Islet precursor cell (in vitro differentiated cells): Measurements from ENCODE around the gene NIPSNAP2.

Experiments
- DNase-seq: peaks from one replicate; pipeline ENCODE4 v3.0.0-alpha.2; 2018

Gene NIPSNAP2

GRCh38 chr7:56048763-56049162 is 84.4 kb downstream of the NIPSNAP2 start:
- DNase-seq, result peak; percentile 55
